Breast epithelium (tissue), 4 donors: ENCODE measurements around the gene CPNE4. TPM values are rescaled to one million over a fixed set of nuclear protein-coding genes. Genes with fewer than 3 reads are reported as not detected.

Source experiments
- DNase-seq, 2 donors: peaks; one replicate each; pipeline ENCODE4 v3.0.0-alpha.2; 2019; ENCODE audit warnings: low spot score in 2 of 2
- H3K27ac ChIP-seq, 2 donors: fragments of 200-600 bp; sonication (generic) in 1 of 2; one replicate each; pipeline ENCODE4 v1.5.1; 2016 to 2019; ENCODE audit warnings: mild to moderate bottlenecking in 1 of 2
- H3K27me3 ChIP-seq, 2 donors: fragments of 200-600 bp; sonication (generic) in 1 of 2; one replicate each; pipeline versions ENCODE4 v1.5.1 to v1.6.0; 2017 to 2019; ENCODE audit warnings: control low read depth in 1 of 2, mild to moderate bottlenecking in 1 of 2
- H3K36me3 ChIP-seq: fragments of 200-600 bp; one replicate; pipeline ENCODE4 v1.5.1; 2019
- H3K4me1 ChIP-seq, 2 donors: fragments of 200-600 bp; sonication (generic); one replicate each; pipeline ENCODE4 v1.5.1; 2016 to 2019; ENCODE audit warnings: control low read depth in 1 of 2
- H3K4me3 ChIP-seq, 3 donors: fragments of 200-600 bp; sonication (generic); 1 replicate in 2 of 3; 2 replicates in 1 of 3; pipeline ENCODE4 v1.5.1; 2016 to 2019; ENCODE audit warnings: mild to moderate bottlenecking in 3 of 3, moderate library complexity in 2 of 3
- H3K9me3 ChIP-seq, 2 donors: fragments of 200-600 bp; sonication (generic) in 1 of 2; one replicate each; pipeline ENCODE4 v1.5.1; 2016 to 2019; ENCODE audit warnings: control low read depth in 1 of 2
- CTCF ChIP-seq, 3 donors: fragments of 450-650 bp; IDR thresholded peaks; one replicate each; pipeline ENCODE4 v1.5.1; 2016 to 2017; ENCODE audit warnings: antibody characterized with exemption in 3 of 3, mild to moderate bottlenecking in 3 of 3, moderate library complexity in 3 of 3
- POLR2A ChIP-seq: fragments of 450-650 bp; IDR thresholded peaks from one replicate; pipeline ENCODE4 v1.6.1; 2016; ENCODE audit warnings: antibody characterized with exemption, mild to moderate bottlenecking, moderate library complexity
- POLR2AphosphoS5 ChIP-seq, 3 donors: sonication (generic); formaldehyde crosslinking; IDR thresholded peaks; one replicate each; pipeline ENCODE4 v1.6.1; 2017; ENCODE audit warnings: antibody characterized with exemption in 3 of 3
- intact Hi-C: fragments of 100-400 bp; cut with DNase I; formaldehyde crosslinking; loops from one replicate; pipeline ENCODE4 v1.15.1; 2023; ENCODE audit warnings: low total_unique reads
- total RNA-seq, 3 donors: library from RNA; depleted of rRNA; stranded (reverse); fragments of >200 nt; gene quantifications; one replicate each; pipeline ENCODE4 v1.1.0, GENCODE V29; 2016

The CPNE4 gene
- total RNA-seq, 3 donors from 2014 or later: 0.16 TPM; not detected in 2

GRCh38 chr3:132001999-132002398, 32.8 kb downstream of the CPNE4 start:
- Histone ChIP-seq H3K4me3 (no peak overlapping the region), H3K27ac (no peak overlapping the region), H3K9me3 (no peaks in the 10 kb centered on the region), H3K4me1 (no peaks in the 10 kb centered on the region), H3K27me3 (no peaks in the 10 kb centered on the region), H3K36me3 (no peaks in the 10 kb centered on the region)
- TF ChIP-seq POLR2AphosphoS5 (IDR thresholded peaks at IDR 0.05) (no peak), CTCF (IDR thresholded peaks at IDR 0.05) (no peak), POLR2A (no peak)
- DNase-seq: no peak
- intact Hi-C loops: no loop called here

- DNase-seq: no peak
- no peak for TF ChIP-seq POLR2AphosphoS5 (IDR thresholded peaks at IDR 0.05)
- TF ChIP-seq POLR2A: no peak
- TF ChIP-seq CTCF (IDR thresholded peaks at IDR 0.05): no peak
- Histone ChIP-seq H3K36me3 (no peaks in the 10 kb centered on the region), H3K4me1 (no peaks in the 10 kb centered on the region), H3K9me3 (no peaks in the 10 kb centered on the region), H3K4me3 (no peak overlapping the region), H3K27me3 (no peaks in the 10 kb centered on the region), H3K27ac (no peak overlapping the region)
- intact Hi-C loops: no loop called here
Measured at GRCh38 chr3:132001036-132001435, 33.8 kb downstream of the CPNE4 start.

- Histone ChIP-seq H3K9me3 (no peaks in the 10 kb centered on the region), H3K27me3 (no peaks in the 10 kb centered on the region), H3K27ac (no peak overlapping the region), H3K4me1 (no peaks in the 10 kb centered on the region), H3K36me3 (no peaks in the 10 kb centered on the region), H3K4me3 (no peak overlapping the region)
- TF ChIP-seq POLR2AphosphoS5 (IDR thresholded peaks at IDR 0.05) (no peak), POLR2A (no peak), CTCF (IDR thresholded peaks at IDR 0.05) (no peak)
- intact Hi-C loops: no loop called here
- no peak for DNase-seq
Measured at GRCh38 chr3:131998027-131998426, 36.8 kb downstream of the CPNE4 start.

GRCh38 chr3:131995891-131996290, 38.9 kb downstream of the CPNE4 start:
- Histone ChIP-seq H3K36me3 (no peaks in the 10 kb centered on the region), H3K27ac (no peak overlapping the region), H3K27me3 (no peaks in the 10 kb centered on the region), H3K9me3 (peaks cover 4 to 10% of the 10 kb centered on the region in 2 donors), H3K4me1 (no peaks in the 10 kb centered on the region), H3K4me3 (no peak overlapping the region)
- intact Hi-C loops: loop anchor here (1.0 kb wide), 1 partner anchor 12 kb away; no protein-coding TSS in a partner anchor
- TF ChIP-seq CTCF (IDR thresholded peaks at IDR 0.05): no peak
- TF ChIP-seq POLR2A: no peak
- no peak for TF ChIP-seq POLR2AphosphoS5 (IDR thresholded peaks at IDR 0.05)
- DNase-seq: no peak

GRCh38 chr3:131989318-131989717, 45.5 kb downstream of the CPNE4 start:
- H3K27ac ChIP-seq: no peak overlapping the region
- H3K36me3 ChIP-seq: no peaks in the 10 kb centered on the region
- H3K4me3 ChIP-seq: no peak overlapping the region
- DNase-seq: no peak
- H3K4me1 ChIP-seq: no peaks in the 10 kb centered on the region
- intact Hi-C loops: no loop called here
- H3K9me3 ChIP-seq: peaks cover 4 to 19% of the 10 kb centered on the region in 2 donors
- no peak for TF ChIP-seq POLR2A
- no peak for TF ChIP-seq CTCF (IDR thresholded peaks at IDR 0.05)
- no peak for TF ChIP-seq POLR2AphosphoS5 (IDR thresholded peaks at IDR 0.05)
- no peaks in the 10 kb centered on the region for H3K27me3 ChIP-seq
